SK-N-SH (cell line): ENCODE results near the gene KRTAP10-8.

ENCODE experiments used
- CTCF ChIP-seq: fragments of 200-600 bp; sonication (generic); IDR thresholded peaks from 2 replicates; pipeline ENCODE4 v1.6.1; 2017; ENCODE audit warnings: antibody characterized with exemption, mild to moderate bottlenecking, moderate library complexity
- MXI1 ChIP-seq: IDR thresholded peaks from 2 replicates; pipeline ENCODE4 v1.6.1; 2012; ENCODE audit warnings: mild to moderate bottlenecking, low read depth, low read length, improper control_type of control experiment
- POLR2AphosphoS5 ChIP-seq: IDR thresholded peaks from 2 replicates; pipeline ENCODE4 v1.6.1; 2012; ENCODE audit warnings: low read depth, low read length
- REST ChIP-seq: IDR thresholded peaks from 2 replicates; pipeline ENCODE4 v1.6.1; 2012; ENCODE audit warnings: mild to moderate bottlenecking, low read depth, low read length, moderate library complexity
- RXRA ChIP-seq: IDR thresholded peaks from 2 replicates; pipeline ENCODE4 v1.4.0; 2012; ENCODE audit warnings: low read depth, mild to moderate bottlenecking, borderline replicate concordance
- SMC3 ChIP-seq: IDR thresholded peaks from 2 replicates; pipeline ENCODE4 v1.6.1; 2012; ENCODE audit warnings: low read depth, low read length, improper control_type of control experiment
- USF1 ChIP-seq: IDR thresholded peaks from 2 replicates; pipeline ENCODE4 v1.4.0; 2012; ENCODE audit warnings: low read depth, borderline replicate concordance

DNA sequence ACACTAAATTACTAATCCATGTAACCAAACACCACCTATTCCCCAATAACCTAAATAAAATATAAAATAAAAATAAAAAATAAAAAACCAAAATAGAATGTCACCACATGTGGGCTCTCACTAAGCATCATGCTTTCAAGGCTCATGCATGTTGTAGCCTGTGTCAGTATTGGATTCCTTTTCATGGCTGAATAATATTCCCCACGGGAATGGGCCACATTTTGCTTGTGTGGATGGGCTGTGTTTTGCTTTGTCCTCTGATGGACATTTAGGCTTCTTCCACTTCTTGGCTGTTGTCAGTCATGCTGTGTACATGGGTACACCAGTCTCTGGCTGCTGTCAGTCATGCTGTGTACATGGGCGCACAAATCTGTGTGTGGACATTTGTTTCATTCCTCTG lies 22.8 kb upstream of the KRTAP10-8 start:
- TF ChIP-seq RXRA (no peak), MXI1 (no peak), POLR2AphosphoS5 (no peak), REST (no peak), USF1 (no peak), CTCF (no peak), SMC3 (no peak)
